Natural killer cell (primary cell): ENCODE measurements around the gene OGFOD3. TPM values are rescaled to one million over a fixed set of nuclear protein-coding genes. Genes with fewer than 3 reads are reported as not detected.

Source experiments
- ATAC-seq, 3 donors: fragments of 150-1000 bp in 2 of 3; fragments of 200-7000 bp in 1 of 3; cut with Tn5 transposase; 1 replicate in 1 of 3; 2 replicates in 2 of 3; pipeline ENCODE4 v1.10.0; 2021; ENCODE audit warnings: mild to moderate bottlenecking in 2 of 3, moderate library complexity in 2 of 3
- DNase-seq, 2 donors: peaks; one replicate each; pipeline versions ENCODE4 v3.0.0 to v3.0.0-alpha.2; 2013 to 2021; ENCODE audit warnings: mixed read lengths in 1 of 2
- H3K27ac ChIP-seq: one replicate; pipeline ENCODE4 v1.5.1; 2013; ENCODE audit warnings: mild to moderate bottlenecking, low read length
- H3K27me3 ChIP-seq: one replicate; pipeline ENCODE4 v1.6.1; 2013; ENCODE audit warnings: low read length; ENCODE audit not compliant: control insufficient read depth, insufficient read depth
- H3K36me3 ChIP-seq: one replicate; pipeline ENCODE4 v1.6.1; 2013; ENCODE audit warnings: low read length; ENCODE audit not compliant: control insufficient read depth, insufficient read depth
- H3K4me1 ChIP-seq: one replicate; pipeline ENCODE4 v1.6.1; 2013; ENCODE audit warnings: low read length; ENCODE audit not compliant: control insufficient read depth, insufficient read depth
- H3K4me3 ChIP-seq: one replicate; pipeline ENCODE4 v1.5.1; 2013; ENCODE audit warnings: low read length
- H3K9me3 ChIP-seq: one replicate; pipeline ENCODE4 v1.6.1; 2013; ENCODE audit warnings: low read length; ENCODE audit not compliant: control insufficient read depth, insufficient read depth
- H3K27ac Mint-ChIP-seq, 2 donors: one replicate each; pipeline ENCODE4 v1.8.0; 2022; ENCODE audit warnings: mild to moderate bottlenecking in 2 of 2, mixed read lengths in 2 of 2, moderate library complexity in 1 of 2
- H3K27me3 Mint-ChIP-seq, 2 donors: one replicate each; pipeline ENCODE4 v1.8.0; 2022; ENCODE audit warnings: low read depth in 2 of 2, mixed read lengths in 2 of 2
- H3K36me3 Mint-ChIP-seq: one replicate; pipeline ENCODE4 v1.8.0; 2022; ENCODE audit warnings: mixed read lengths
- H3K4me1 Mint-ChIP-seq, 2 donors: one replicate each; pipeline ENCODE4 v1.8.0; 2022; ENCODE audit warnings: mixed read lengths in 2 of 2
- H3K4me3 Mint-ChIP-seq: one replicate; pipeline ENCODE4 v1.8.0; 2022; ENCODE audit warnings: mild to moderate bottlenecking, moderate library complexity, mixed read lengths
- H3K9me3 Mint-ChIP-seq, 2 donors: one replicate each; pipeline ENCODE4 v1.8.0; 2022; ENCODE audit warnings: mixed read lengths in 2 of 2
- WGBS: methylation state at CpG from one replicate; pipeline ENCODE4 v1.1.7; 2013; ENCODE audit warnings: missing lambda C conversion rate; ENCODE audit not compliant: insufficient coverage; 5-methylcytosine and 5-hydroxymethylcytosine counted together
- intact Hi-C: fragments of 100-400 bp; cut with micrococcal nuclease; formaldehyde crosslinking; loops from one replicate; pipeline ENCODE4 v1.14.2; 2022
- total RNA-seq, 4 donors: library from RNA; stranded (reverse); fragments of 120-200 nt in 1 of 4; gene quantifications; one replicate each; pipeline versions ENCODE4 v1.2.3 to v1.2.4, GENCODE V29; 2013 to 2022
- TF ChIP-seq, protein P1 (sequence below): fragments of 200-600 bp; IDR thresholded peaks from one replicate; pipeline ENCODE4 v1.8.0; 2022; ENCODE audit warnings: antibody characterized with exemption

OGFOD3 gene
- total RNA-seq, 3 donors from 2014 or later (not counting 1 experiment from before 2014, with no cell fraction given): 21.6 to 28.6 (median 23.3) TPM

GRCh38 chr17:82384730-82385481, 33.5 kb downstream of the OGFOD3 start:
- Histone ChIP-seq H3K9me3 (no peaks in the 10 kb centered on the region), H3K27me3 (peaks cover 15% of the 10 kb centered on the region), H3K4me3 (no peak overlapping the region), H3K36me3 (no peaks in the 10 kb centered on the region), H3K4me1 (peaks cover 5% of the 10 kb centered on the region), H3K27ac (no peak overlapping the region)
- no peak overlapping the region for H3K4me3 Mint-ChIP-seq
- H3K36me3 Mint-ChIP-seq: no peaks in the 10 kb centered on the region
- peaks cover 5 to 16% of the 10 kb centered on the region in 2 donors for H3K4me1 Mint-ChIP-seq
- H3K27ac Mint-ChIP-seq: no peak overlapping the region
- DNase-seq: no peak
- intact Hi-C loops: no loop called here
- WGBS: 67% methylated on average over 26 of the region's 26 CpGs
- no peaks in the 10 kb centered on the region for H3K9me3 Mint-ChIP-seq
- TF ChIP-seq, protein P1, sequence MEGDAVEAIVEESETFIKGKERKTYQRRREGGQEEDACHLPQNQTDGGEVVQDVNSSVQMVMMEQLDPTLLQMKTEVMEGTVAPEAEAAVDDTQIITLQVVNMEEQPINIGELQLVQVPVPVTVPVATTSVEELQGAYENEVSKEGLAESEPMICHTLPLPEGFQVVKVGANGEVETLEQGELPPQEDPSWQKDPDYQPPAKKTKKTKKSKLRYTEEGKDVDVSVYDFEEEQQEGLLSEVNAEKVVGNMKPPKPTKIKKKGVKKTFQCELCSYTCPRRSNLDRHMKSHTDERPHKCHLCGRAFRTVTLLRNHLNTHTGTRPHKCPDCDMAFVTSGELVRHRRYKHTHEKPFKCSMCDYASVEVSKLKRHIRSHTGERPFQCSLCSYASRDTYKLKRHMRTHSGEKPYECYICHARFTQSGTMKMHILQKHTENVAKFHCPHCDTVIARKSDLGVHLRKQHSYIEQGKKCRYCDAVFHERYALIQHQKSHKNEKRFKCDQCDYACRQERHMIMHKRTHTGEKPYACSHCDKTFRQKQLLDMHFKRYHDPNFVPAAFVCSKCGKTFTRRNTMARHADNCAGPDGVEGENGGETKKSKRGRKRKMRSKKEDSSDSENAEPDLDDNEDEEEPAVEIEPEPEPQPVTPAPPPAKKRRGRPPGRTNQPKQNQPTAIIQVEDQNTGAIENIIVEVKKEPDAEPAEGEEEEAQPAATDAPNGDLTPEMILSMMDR: no peak
- peaks cover 5 to 13% of the 10 kb centered on the region in 2 donors for H3K27me3 Mint-ChIP-seq
- no peak for ATAC-seq

GRCh38 chr17:82384051-82384729, 34.2 kb downstream of the OGFOD3 start:
- DNase-seq (no peak), ATAC-seq (no peak)
- Mint-ChIP-seq H3K4me3 (no peak overlapping the region), H3K27me3 (peaks cover 9 to 16% of the 10 kb centered on the region in 2 donors), H3K9me3 (no peaks in the 10 kb centered on the region), H3K27ac (no peak overlapping the region), H3K4me1 (peaks cover 8 to 20% of the 10 kb centered on the region in 2 donors), H3K36me3 (no peaks in the 10 kb centered on the region)
- Histone ChIP-seq H3K9me3 (no peaks in the 10 kb centered on the region), H3K4me1 (peaks cover 5% of the 10 kb centered on the region), H3K27ac (no peak overlapping the region), H3K27me3 (peaks cover 15% of the 10 kb centered on the region), H3K4me3 (no peak overlapping the region), H3K36me3 (no peaks in the 10 kb centered on the region)
- intact Hi-C loops: no loop called here
- WGBS: 67% methylated on average over 21 of the region's 22 CpGs
- TF ChIP-seq, protein P1: no peak

DNA sequence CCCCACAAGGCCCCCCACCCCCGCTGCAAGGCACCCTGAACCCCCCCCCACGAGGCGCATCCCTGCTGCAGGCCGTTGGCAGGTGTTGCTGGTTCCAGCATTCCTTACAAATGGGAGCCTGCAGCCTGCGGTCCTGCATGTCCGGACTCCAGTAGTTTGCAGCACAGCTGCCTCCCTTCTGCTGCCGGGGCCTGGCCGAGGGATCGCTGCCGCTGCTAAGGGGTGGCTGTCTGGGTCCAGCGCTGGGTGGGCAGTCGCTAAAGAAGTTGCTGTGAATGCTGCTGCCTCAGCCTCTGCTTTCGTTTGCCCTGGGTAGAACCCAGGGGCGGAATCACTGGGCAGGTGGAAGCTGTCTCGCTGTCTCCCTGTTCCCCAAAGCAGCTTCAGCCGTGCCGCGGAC, 35.0 kb downstream of the OGFOD3 start:
- Histone ChIP-seq H3K27me3 (peaks cover 15% of the 10 kb centered on the region), H3K27ac (no peak overlapping the region), H3K36me3 (no peaks in the 10 kb centered on the region), H3K9me3 (no peaks in the 10 kb centered on the region), H3K4me3 (no peak overlapping the region), H3K4me1 (peaks cover 5% of the 10 kb centered on the region)
- no peak overlapping the region for H3K27ac Mint-ChIP-seq
- 84% methylated on average over 17 of the region's 18 CpGs for WGBS
- no peak for ATAC-seq
- H3K9me3 Mint-ChIP-seq: no peaks in the 10 kb centered on the region
- intact Hi-C loops: no loop called here
- no peak overlapping the region for H3K4me3 Mint-ChIP-seq
- TF ChIP-seq, protein P1: no peak
- DNase-seq: no peak
- peaks cover 8 to 20% of the 10 kb centered on the region in 2 donors for H3K4me1 Mint-ChIP-seq
- peaks cover 9 to 20% of the 10 kb centered on the region in 2 donors for H3K27me3 Mint-ChIP-seq
- H3K36me3 Mint-ChIP-seq: no peaks in the 10 kb centered on the region
